ENCODE results near the gene JAM2. TPM values are rescaled to one million over a fixed set of nuclear protein-coding genes. Genes with fewer than 3 reads are reported as not detected.

Gene JAM2
- total RNA-seq, 1 donor from 2014 or later: 6.6 TPM

- no peak for TF ChIP-seq CTCF (IDR thresholded peaks at IDR 0.05)
- Mint-ChIP-seq H3K27ac (ENCODE audit: unreplicated experiment) (no peak overlapping the region), H3K36me3 (ENCODE audit: low read depth) (no peaks in the 10 kb centered on the region), H3K4me3 (ENCODE audit: unreplicated experiment) (no peak overlapping the region), H3K9me3 (ENCODE audit: low read depth) (no peaks in the 10 kb centered on the region), H3K27me3 (ENCODE audit: low read depth) (peaks cover 5% of the 10 kb centered on the region), H3K4me1 (ENCODE audit: low read depth) (no peaks in the 10 kb centered on the region)
- DNase-seq (ENCODE audit: low spot score): no peak
These were observed 8.6 kb downstream of the JAM2 start for GRCh38 chr21:25647647-25648046.

GRCh38 chr21:25649146-25649545 lies 10.1 kb downstream of the JAM2 start:
- H3K4me1 Mint-ChIP-seq (ENCODE audit: low read depth): no peaks in the 10 kb centered on the region
- H3K9me3 Mint-ChIP-seq (ENCODE audit: low read depth): no peaks in the 10 kb centered on the region
- H3K4me3 Mint-ChIP-seq (ENCODE audit: unreplicated experiment): no peak overlapping the region
- TF ChIP-seq CTCF (IDR thresholded peaks at IDR 0.05): no peak
- H3K36me3 Mint-ChIP-seq (ENCODE audit: low read depth): no peaks in the 10 kb centered on the region
- DNase-seq (ENCODE audit: low spot score): no peak
- H3K27ac Mint-ChIP-seq (ENCODE audit: unreplicated experiment): no peak overlapping the region
- peaks cover 7% of the 10 kb centered on the region for H3K27me3 Mint-ChIP-seq (ENCODE audit: low read depth)

GRCh38 chr21:25656412-25656811 lies 17.4 kb downstream of the JAM2 start:
- Mint-ChIP-seq H3K36me3 (ENCODE audit: low read depth) (peaks cover 2% of the 10 kb centered on the region), H3K27ac (ENCODE audit: unreplicated experiment) (no peak overlapping the region), H3K4me3 (ENCODE audit: unreplicated experiment) (no peak overlapping the region), H3K4me1 (ENCODE audit: low read depth) (no peaks in the 10 kb centered on the region), H3K27me3 (ENCODE audit: low read depth) (peaks cover 2% of the 10 kb centered on the region), H3K9me3 (ENCODE audit: low read depth) (peaks cover 3% of the 10 kb centered on the region)
- no peak for DNase-seq (ENCODE audit: low spot score)
- no peak for TF ChIP-seq CTCF (IDR thresholded peaks at IDR 0.05)

GRCh38 chr21:25657140-25657539 lies 18.1 kb downstream of the JAM2 start:
- DNase-seq (ENCODE audit: low spot score): no peak
- peaks cover 2% of the 10 kb centered on the region for H3K27me3 Mint-ChIP-seq (ENCODE audit: low read depth)
- TF ChIP-seq CTCF (IDR thresholded peaks at IDR 0.05): no peak
- H3K36me3 Mint-ChIP-seq (ENCODE audit: low read depth): peaks cover 2% of the 10 kb centered on the region
- no peak overlapping the region for H3K27ac Mint-ChIP-seq (ENCODE audit: unreplicated experiment)
- peaks cover 3% of the 10 kb centered on the region for H3K9me3 Mint-ChIP-seq (ENCODE audit: low read depth)
- no peak overlapping the region for H3K4me3 Mint-ChIP-seq (ENCODE audit: unreplicated experiment)
- no peaks in the 10 kb centered on the region for H3K4me1 Mint-ChIP-seq (ENCODE audit: low read depth)

- peaks cover 1% of the 10 kb centered on the region for H3K27me3 Mint-ChIP-seq (ENCODE audit: low read depth)
These were observed 19.5 kb downstream of the JAM2 start for GRCh38 chr21:25658427-25659035.

More at GRCh38 chr21:25658427-25659035, 19.5 kb downstream of the JAM2 start:
- no peak for DNase-seq (ENCODE audit: low spot score)
- Mint-ChIP-seq H3K27ac (ENCODE audit: unreplicated experiment) (no peak overlapping the region), H3K36me3 (ENCODE audit: low read depth) (peaks cover 2% of the 10 kb centered on the region), H3K4me3 (ENCODE audit: unreplicated experiment) (no peak overlapping the region), H3K9me3 (ENCODE audit: low read depth) (peaks cover 3% of the 10 kb centered on the region), H3K4me1 (ENCODE audit: low read depth) (no peaks in the 10 kb centered on the region)
- TF ChIP-seq CTCF (IDR thresholded peaks at IDR 0.05): no peak

Data from chondrocyte (in vitro differentiated cells).